GM12892 (cell line): ENCODE measurements around the gene STXBP3.

Experiments
- POLR2A ChIP-seq: IDR thresholded peaks from 2 replicates; pipeline ENCODE4 v1.6.1; 2011; ENCODE audit warnings: low read depth, low read length, control low read depth
- POLR2AphosphoS5 ChIP-seq: IDR thresholded peaks from 2 replicates; pipeline ENCODE4 v1.6.1; 2011; ENCODE audit warnings: low read depth, low read length, control low read depth
- TAF1 ChIP-seq: IDR thresholded peaks from 2 replicates; pipeline ENCODE4 v1.6.1; 2011; ENCODE audit warnings: low read depth, mild to moderate bottlenecking, control low read depth, low read length, borderline replicate concordance

DNA sequence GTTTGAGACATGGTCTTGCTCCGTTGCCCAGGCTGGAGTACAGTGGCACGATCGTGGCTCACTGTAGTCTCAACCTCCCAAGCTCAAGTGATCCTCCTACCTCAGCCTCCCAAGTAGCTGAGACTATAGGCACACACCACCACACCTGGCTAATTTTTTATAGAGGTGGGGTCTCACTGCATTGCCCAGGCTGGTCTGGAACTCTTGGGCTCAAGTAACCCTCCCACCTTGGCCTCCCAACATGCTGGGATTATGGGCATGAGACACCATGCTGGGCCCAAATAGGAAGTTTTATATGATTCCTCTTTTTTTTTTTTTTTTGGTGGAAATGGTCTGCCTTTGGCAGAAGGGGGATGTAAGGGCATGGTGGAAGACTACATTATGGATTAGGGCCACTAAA, 39.8 kb upstream of the STXBP3 start:
- TF ChIP-seq POLR2AphosphoS5 (no peak), POLR2A (no peak), TAF1 (no peak)
